Measurements from ENCODE around the gene INTS14.
"Not testable (repeated sequence)": the region's sequence is repeated elsewhere in the genome, so short reads cannot be mapped to it uniquely, and the experiment has no call there.

The INTS14 gene

DNA sequence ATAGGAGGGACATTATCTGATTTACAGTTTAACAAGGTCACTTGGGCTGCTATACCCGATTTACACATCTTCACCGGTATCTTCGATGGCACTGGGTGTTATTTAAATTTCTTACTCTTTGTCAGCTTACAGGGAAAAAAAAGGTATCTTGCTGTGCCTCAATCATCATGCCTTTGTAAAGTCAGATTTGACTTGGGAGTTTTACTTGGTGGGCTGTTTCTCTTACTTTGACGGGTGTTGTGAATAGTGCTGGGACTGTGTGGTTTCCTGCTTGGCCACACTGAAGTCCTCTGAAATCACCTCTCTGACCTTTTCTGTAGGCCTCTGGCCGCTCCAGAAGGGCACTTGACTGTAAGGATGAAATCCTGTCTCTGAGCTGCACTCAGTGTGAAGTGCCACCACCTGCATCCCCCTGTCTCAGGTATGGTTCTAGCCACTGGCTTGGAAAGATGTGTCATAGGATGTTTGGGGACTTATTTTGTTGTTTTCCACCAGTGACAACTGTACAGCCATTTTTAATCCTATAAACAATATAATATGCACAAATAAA, 7.7 kb upstream of the INTS14 start:
- H3K36me3 Mint-ChIP-seq (ENCODE audit: low read depth): no peaks in the 10 kb centered on the region
- TF ChIP-seq, protein P1, sequence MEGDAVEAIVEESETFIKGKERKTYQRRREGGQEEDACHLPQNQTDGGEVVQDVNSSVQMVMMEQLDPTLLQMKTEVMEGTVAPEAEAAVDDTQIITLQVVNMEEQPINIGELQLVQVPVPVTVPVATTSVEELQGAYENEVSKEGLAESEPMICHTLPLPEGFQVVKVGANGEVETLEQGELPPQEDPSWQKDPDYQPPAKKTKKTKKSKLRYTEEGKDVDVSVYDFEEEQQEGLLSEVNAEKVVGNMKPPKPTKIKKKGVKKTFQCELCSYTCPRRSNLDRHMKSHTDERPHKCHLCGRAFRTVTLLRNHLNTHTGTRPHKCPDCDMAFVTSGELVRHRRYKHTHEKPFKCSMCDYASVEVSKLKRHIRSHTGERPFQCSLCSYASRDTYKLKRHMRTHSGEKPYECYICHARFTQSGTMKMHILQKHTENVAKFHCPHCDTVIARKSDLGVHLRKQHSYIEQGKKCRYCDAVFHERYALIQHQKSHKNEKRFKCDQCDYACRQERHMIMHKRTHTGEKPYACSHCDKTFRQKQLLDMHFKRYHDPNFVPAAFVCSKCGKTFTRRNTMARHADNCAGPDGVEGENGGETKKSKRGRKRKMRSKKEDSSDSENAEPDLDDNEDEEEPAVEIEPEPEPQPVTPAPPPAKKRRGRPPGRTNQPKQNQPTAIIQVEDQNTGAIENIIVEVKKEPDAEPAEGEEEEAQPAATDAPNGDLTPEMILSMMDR (IDR thresholded peaks at IDR 0.05; ENCODE audit: unreplicated experiment in 3 of 3): no peak
- no peaks in the 10 kb centered on the region for H3K9me3 Mint-ChIP-seq
- H3K4me3 Mint-ChIP-seq: no peak overlapping the region
- peaks cover 4% of the 10 kb centered on the region for H3K4me1 Mint-ChIP-seq
- H3K27ac Mint-ChIP-seq: no peak overlapping the region
- H3K27me3 Mint-ChIP-seq (ENCODE audit: low read depth): no peaks in the 10 kb centered on the region

- not testable (repeated sequence) for H3K9me3 Mint-ChIP-seq; H3K4me3 Mint-ChIP-seq; H3K27me3 Mint-ChIP-seq (ENCODE audit: low read depth); H3K36me3 Mint-ChIP-seq (ENCODE audit: low read depth); H3K27ac Mint-ChIP-seq
- H3K4me1 Mint-ChIP-seq: peaks cover 14% of the 10 kb centered on the region
Measured at GRCh38 chr15:65615887-65616286, 5.0 kb upstream of the INTS14 start.

GRCh38 chr15:65612949-65613744, 2.2 kb upstream of the INTS14 start:
- no peaks in the 10 kb centered on the region for H3K36me3 Mint-ChIP-seq (ENCODE audit: low read depth)
- H3K9me3 Mint-ChIP-seq: no peaks in the 10 kb centered on the region
- peak overlapping the region in 2 of 3 experiments; percentile 38 to 99 for H3K27ac Mint-ChIP-seq
- H3K4me1 Mint-ChIP-seq: peaks cover 25% of the 10 kb centered on the region
- H3K4me3 Mint-ChIP-seq: peak overlapping the region in 1 of 3 experiments; percentile 38
- TF ChIP-seq, protein P1 (IDR thresholded peaks at IDR 0.05; ENCODE audit: unreplicated experiment in 3 of 3): no peak
- no peaks in the 10 kb centered on the region for H3K27me3 Mint-ChIP-seq (ENCODE audit: low read depth)

DNA sequence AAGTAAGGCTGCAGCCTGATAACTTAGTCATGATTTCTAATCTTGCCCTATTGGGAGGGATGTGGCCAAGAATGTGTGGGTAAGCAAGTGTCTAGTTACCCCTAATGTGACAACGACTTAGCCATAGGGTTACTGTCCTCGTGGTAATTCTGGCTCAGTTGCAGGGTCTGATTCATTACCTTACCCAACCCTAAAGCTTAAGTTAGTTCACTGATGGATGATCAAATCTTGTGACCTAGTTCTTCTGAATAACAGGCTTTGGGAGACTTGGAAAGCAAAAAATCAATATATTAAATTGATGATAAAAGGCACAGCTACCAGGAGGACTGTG, 1.6 kb upstream of the INTS14 start:
- Mint-ChIP-seq H3K27ac (peak overlapping the region; percentile 87 to 99 (median 99)), H3K9me3 (no peaks in the 10 kb centered on the region), H3K4me1 (peaks cover 25% of the 10 kb centered on the region), H3K27me3 (ENCODE audit: low read depth) (no peaks in the 10 kb centered on the region), H3K4me3 (peak overlapping the region; percentile 91 to 97 (median 91)), H3K36me3 (ENCODE audit: low read depth) (no peaks in the 10 kb centered on the region)
- TF ChIP-seq, protein P1 (IDR thresholded peaks at IDR 0.05; ENCODE audit: unreplicated experiment in 3 of 3): no peak

GRCh38 chr15:65611888-65612615, 1.1 kb upstream of the INTS14 start:
- TF ChIP-seq, protein P1 (IDR thresholded peaks at IDR 0.05; ENCODE audit: unreplicated experiment in 3 of 3): no peak
- no peaks in the 10 kb centered on the region for H3K27me3 Mint-ChIP-seq (ENCODE audit: low read depth)
- peaks cover 2% of the 10 kb centered on the region for H3K36me3 Mint-ChIP-seq (ENCODE audit: low read depth)
- H3K4me1 Mint-ChIP-seq: peaks cover 25% of the 10 kb centered on the region
- H3K9me3 Mint-ChIP-seq: no peaks in the 10 kb centered on the region
- peak overlapping the region; percentile 87 to 99 (median 99) for H3K27ac Mint-ChIP-seq
- H3K4me3 Mint-ChIP-seq: peak overlapping the region; percentile 91 to 97 (median 91)

GRCh38 chr15:65603559-65603958, 7.4 kb downstream of the INTS14 start:
- Mint-ChIP-seq H3K27ac (no peak overlapping the region), H3K36me3 (ENCODE audit: low read depth) (peaks cover 29% of the 10 kb centered on the region), H3K27me3 (ENCODE audit: low read depth) (no peaks in the 10 kb centered on the region), H3K4me3 (no peak overlapping the region), H3K9me3 (no peaks in the 10 kb centered on the region), H3K4me1 (no peaks in the 10 kb centered on the region)
- TF ChIP-seq, protein P1 (IDR thresholded peaks at IDR 0.05; ENCODE audit: unreplicated experiment in 3 of 3): no peak
